ENCODE measurements around the gene MICA.

GRCh38 chr6:31464252-31465184 is 61.1 kb downstream of the MICA start:
- TF ChIP-seq CTCF (IDR thresholded peaks at IDR 0.05 in 4 of 5, conservative IDR thresholded peaks at IDR 0.05 in 1 of 5) (no peak), POLR2A (IDR thresholded peaks at IDR 0.05) (no peak)

Measured in gastrocnemius medialis (tissue), 4 donors.